HG02588 (cell line): ENCODE measurements around the gene LRRC7.
"Not testable (repeated sequence)": the region's sequence is repeated elsewhere in the genome, so short reads cannot be mapped to it uniquely, and the experiment has no call there.

Experiments
- ATAC-seq: cut with Tn5 transposase; IDR thresholded peaks from one replicate; pipeline ENCODE4 v1.9.1; 2021; ENCODE audit warnings: mild to moderate bottlenecking, moderate library complexity; ENCODE audit not compliant: unreplicated experiment

Gene LRRC7

DNA sequence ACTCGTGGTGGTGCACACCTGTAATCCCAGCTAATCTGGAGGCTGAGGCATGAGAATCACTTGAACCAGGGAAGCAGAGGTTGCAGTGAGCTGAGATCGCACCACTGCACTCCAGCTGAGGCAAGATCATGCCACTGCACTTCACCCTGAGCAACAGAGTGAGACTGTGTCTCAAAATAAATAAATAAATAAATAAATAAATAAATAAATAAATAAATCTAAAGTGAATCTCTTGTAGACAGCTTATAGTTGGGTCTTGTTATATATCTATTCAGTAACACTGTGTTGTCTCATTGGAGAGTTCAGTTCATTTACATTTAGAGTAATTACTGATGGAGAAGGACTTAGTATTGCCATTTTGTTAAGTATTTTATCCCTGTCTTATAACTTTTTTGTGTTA is 379.2 kb downstream of the LRRC7 start:
- no peak for ATAC-seq

GRCh38 chr1:69947837-69948236 is 380.1 kb downstream of the LRRC7 start:
- no peak for ATAC-seq

GRCh38 chr1:69952676-69953075 is 385.0 kb downstream of the LRRC7 start:
- no peak for ATAC-seq

- ATAC-seq, result not testable (repeated sequence)
Measured at GRCh38 chr1:69962452-69962851, 394.7 kb downstream of the LRRC7 start.

- ATAC-seq, result no peak
Measured at GRCh38 chr1:69967245-69967766, 399.6 kb downstream of the LRRC7 start.

DNA sequence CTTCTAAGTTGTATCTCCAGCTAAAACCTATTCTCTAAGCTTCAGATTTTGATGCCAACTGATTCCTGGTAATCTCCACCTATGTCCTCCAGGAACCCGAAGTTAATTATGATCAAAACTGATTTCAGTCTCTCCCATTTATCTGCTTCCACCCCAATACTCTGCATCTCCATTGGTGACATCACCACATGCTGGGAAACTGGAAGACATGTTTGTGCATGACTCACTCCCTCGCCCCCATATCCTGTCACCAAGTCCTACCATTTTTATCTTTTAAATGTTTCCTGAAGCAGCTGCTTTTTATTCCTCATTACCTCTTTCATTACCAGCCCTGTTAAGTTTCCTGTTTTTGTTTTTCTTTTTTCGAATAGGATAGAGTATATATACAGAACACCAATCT is 409.2 kb downstream of the LRRC7 start:
- ATAC-seq, result no peak

GRCh38 chr1:69982992-69983391 is 415.3 kb downstream of the LRRC7 start:
- no peak for ATAC-seq

GRCh38 chr1:69985376-69985775 is 417.7 kb downstream of the LRRC7 start:
- ATAC-seq, result no peak

DNA sequence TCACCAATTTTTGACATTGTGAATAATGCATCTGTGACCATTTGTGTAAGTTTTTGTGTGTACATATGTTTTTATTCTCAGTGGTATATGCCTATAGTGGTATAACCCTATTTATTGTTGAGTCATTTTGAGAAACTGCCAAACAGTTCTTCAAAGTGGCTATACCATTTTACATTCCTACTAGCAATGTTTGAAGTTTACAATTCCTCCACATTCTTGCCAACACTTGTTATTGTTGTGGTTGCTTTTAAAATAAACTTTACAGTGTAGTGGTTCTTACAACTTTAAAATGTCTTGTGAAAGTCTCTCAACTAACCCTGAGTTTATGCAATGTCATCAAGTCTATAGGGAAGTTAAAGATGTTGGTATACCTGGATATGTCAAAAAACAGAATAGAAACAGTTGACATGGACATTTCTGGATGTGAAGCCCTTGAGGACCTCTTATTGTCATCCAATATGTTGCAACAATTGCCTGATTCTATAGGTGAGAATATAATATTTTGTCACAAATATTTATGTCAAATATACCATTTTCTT is 418.2 kb downstream of the LRRC7 start:
- ATAC-seq, result no peak

DNA sequence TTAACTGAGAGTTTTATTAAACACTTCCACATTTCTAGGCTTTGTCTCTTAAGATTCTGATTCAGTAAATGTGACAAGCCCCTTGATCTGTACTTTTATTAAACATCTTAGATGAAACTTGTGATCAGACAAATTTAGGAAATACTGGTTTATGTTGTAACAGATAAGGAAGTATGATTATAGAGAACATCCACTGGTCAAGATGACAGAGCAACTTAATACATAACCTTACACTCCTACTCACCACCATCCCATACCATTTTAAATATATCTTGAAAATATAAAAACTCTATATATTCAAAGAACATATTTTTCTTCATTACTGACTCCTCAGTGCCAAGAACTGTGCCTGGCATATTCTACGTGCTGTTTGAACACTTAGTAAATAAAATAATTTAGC is 420.2 kb downstream of the LRRC7 start:
- no peak for ATAC-seq

DNA sequence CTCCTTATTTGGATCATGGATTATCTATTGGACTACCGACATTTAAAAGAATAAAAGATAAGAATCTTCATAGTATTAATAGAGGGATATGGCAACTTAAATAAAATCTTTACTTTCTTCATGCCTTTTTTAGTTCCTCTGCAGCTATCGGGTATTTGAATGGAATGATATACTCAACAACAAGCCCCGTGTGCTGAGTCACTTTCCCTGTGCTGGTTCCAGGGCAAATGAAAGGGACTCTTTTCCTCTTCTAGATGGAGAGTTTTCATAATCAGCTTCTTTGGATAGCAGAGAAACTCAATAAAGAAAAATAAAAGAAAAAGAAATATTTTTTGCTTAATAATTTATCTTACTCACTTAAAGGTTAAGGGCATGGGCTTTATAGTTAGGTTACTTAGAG is 423.9 kb downstream of the LRRC7 start:
- ATAC-seq, result no peak

GRCh38 chr1:69992594-69992993 is 424.9 kb downstream of the LRRC7 start:
- no peak for ATAC-seq

DNA sequence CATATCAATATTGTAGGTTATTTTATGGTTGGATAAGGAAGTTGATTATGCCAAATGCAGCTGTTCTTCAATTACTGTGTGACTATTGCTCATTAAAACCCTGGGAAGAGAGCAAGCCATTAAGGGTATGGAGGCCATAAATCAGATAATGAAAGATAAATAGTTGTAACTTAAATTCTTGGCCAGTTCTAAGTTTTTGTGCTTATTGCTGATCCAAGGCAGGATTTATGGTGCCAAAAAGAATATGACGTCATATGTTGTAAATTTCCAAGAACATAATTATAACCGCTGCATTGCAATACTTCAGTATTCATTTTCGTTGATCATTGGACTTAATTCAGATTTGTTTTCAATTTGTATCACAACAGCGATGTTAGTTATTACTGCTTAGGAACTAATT is 426.1 kb downstream of the LRRC7 start:
- no peak for ATAC-seq

GRCh38 chr1:69994241-69994640 is 426.5 kb downstream of the LRRC7 start:
- ATAC-seq, result no peak

GRCh38 chr1:69998847-69999246 is 431.1 kb downstream of the LRRC7 start:
- ATAC-seq, result no peak

GRCh38 chr1:70003211-70003908 is 435.6 kb downstream of the LRRC7 start:
- ATAC-seq, result no peak

- no peak for ATAC-seq
Measured at GRCh38 chr1:70005386-70006034, 437.8 kb downstream of the LRRC7 start.

GRCh38 chr1:70008660-70009059 is 440.9 kb downstream of the LRRC7 start:
- no peak for ATAC-seq

DNA sequence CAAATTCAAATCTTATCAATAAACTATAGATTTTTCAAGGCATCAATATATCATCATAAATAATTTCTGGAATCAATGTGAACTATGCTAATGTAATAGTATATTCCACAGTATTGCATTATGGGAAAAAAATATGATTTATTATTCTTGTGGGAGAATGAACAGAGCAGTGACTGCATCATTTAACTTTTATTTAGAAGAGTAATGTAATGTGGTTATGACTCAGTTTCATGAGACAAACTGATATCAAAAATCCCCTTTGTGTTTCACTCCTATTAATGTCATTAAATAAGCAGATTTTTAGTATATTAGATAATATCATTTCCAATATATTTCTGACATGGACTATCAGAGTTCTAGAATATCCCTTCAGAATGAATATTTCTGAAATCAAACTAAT is 450.0 kb downstream of the LRRC7 start:
- no peak for ATAC-seq

- ATAC-seq, result no peak
Measured at GRCh38 chr1:70024272-70024671, 456.6 kb downstream of the LRRC7 start.

- no peak for ATAC-seq
Measured at GRCh38 chr1:70025052-70025451, 457.3 kb downstream of the LRRC7 start.

GRCh38 chr1:70025846-70026245 is 458.1 kb downstream of the LRRC7 start:
- no peak for ATAC-seq
